HEK293 (cell line): ENCODE measurements around the gene LRP10.
A peak's percentile ranks its signal among the peaks of the same experiment; 100 is the strongest.

ENCODE experiments used
- GLI2 ChIP-seq: fragments of 450-650 bp; formaldehyde crosslinking; IDR thresholded peaks from 2 replicates; pipeline ENCODE4; 2017; ENCODE audit warnings: missing biosample characterization, missing genetic modification characterization, low read depth, borderline replicate concordance
- GLI4 ChIP-seq: fragments of 450-650 bp; formaldehyde crosslinking; IDR thresholded peaks from 2 replicates; pipeline ENCODE4 v1.5.1; 2016; ENCODE audit warnings: missing biosample characterization, missing genetic modification characterization
- KLF1 ChIP-seq: fragments of 450-650 bp; formaldehyde crosslinking; IDR thresholded peaks from 2 replicates; pipeline ENCODE4 v1.5.1; 2016; ENCODE audit warnings: missing biosample characterization, missing genetic modification characterization
- SCRT2 ChIP-seq: fragments of 450-650 bp; formaldehyde crosslinking; IDR thresholded peaks from 2 replicates; pipeline ENCODE4 v1.5.1; 2016; ENCODE audit warnings: missing biosample characterization, missing genetic modification characterization
- SETDB1 ChIP-seq: IDR thresholded peaks from one replicate; pipeline ENCODE4 v1.6.1; 2017; ENCODE audit warnings: mild to moderate bottlenecking, low read length, moderate library complexity, mixed read lengths; ENCODE audit not compliant: insufficient read length
- SP7 ChIP-seq: fragments of 450-650 bp; formaldehyde crosslinking; IDR thresholded peaks from 2 replicates; pipeline ENCODE4 v1.5.1; 2016; ENCODE audit warnings: missing biosample characterization, missing genetic modification characterization
- TCF7L2 ChIP-seq: IDR thresholded peaks from 2 replicates; pipeline ENCODE4 v1.6.1; 2011; ENCODE audit warnings: low read depth, mild to moderate bottlenecking, inconsistent platforms, low read length, moderate library complexity, borderline replicate concordance
- YY2 ChIP-seq: fragments of 450-650 bp; formaldehyde crosslinking; IDR thresholded peaks from 2 replicates; pipeline ENCODE4 v1.5.1; 2016; ENCODE audit warnings: missing biosample characterization, missing genetic modification characterization
- ZBTB8A ChIP-seq: fragments of 450-650 bp; formaldehyde crosslinking; IDR thresholded peaks from 2 replicates; pipeline ENCODE4 v1.5.1; 2016; ENCODE audit warnings: missing biosample characterization, missing genetic modification characterization
- ZEB2 ChIP-seq: fragments of 450-650 bp; formaldehyde crosslinking; IDR thresholded peaks from 2 replicates; pipeline ENCODE4 v1.5.1; 2016; ENCODE audit warnings: missing biosample characterization, missing genetic modification characterization
- ZFHX2 ChIP-seq: fragments of 450-650 bp; formaldehyde crosslinking; conservative IDR thresholded peaks from 2 replicates; pipeline ENCODE4 v1.5.1; 2016; ENCODE audit warnings: missing biosample characterization, missing genetic modification characterization
- ZIC2 ChIP-seq: fragments of 450-650 bp; formaldehyde crosslinking; IDR thresholded peaks from 2 replicates; pipeline ENCODE4 v1.5.1; 2016; ENCODE audit warnings: missing biosample characterization, missing genetic modification characterization
- ZNF112 ChIP-seq: fragments of 450-650 bp; formaldehyde crosslinking; IDR thresholded peaks from 2 replicates; pipeline ENCODE4 v1.5.0; 2017; ENCODE audit warnings: missing biosample characterization, missing genetic modification characterization
- ZNF133 ChIP-seq: fragments of 450-650 bp; formaldehyde crosslinking; IDR thresholded peaks from 2 replicates; pipeline ENCODE4 v1.5.1; 2016; ENCODE audit warnings: missing biosample characterization, missing genetic modification characterization
- ZNF146 ChIP-seq: fragments of 450-650 bp; formaldehyde crosslinking; IDR thresholded peaks from 2 replicates; pipeline ENCODE4 v1.5.1; 2016; ENCODE audit warnings: missing biosample characterization, missing genetic modification characterization
- ZNF202 ChIP-seq: fragments of 450-650 bp; formaldehyde crosslinking; IDR thresholded peaks from 2 replicates; pipeline ENCODE4 v1.5.1; 2016; ENCODE audit warnings: missing biosample characterization, missing genetic modification characterization, borderline replicate concordance
- ZNF394 ChIP-seq: fragments of 450-650 bp; formaldehyde crosslinking; IDR thresholded peaks from 2 replicates; pipeline ENCODE4 v1.5.1; 2016; ENCODE audit warnings: missing biosample characterization, missing genetic modification characterization, mild to moderate bottlenecking, moderate library complexity, borderline replicate concordance
- ZNF510 ChIP-seq: fragments of 450-650 bp; formaldehyde crosslinking; IDR thresholded peaks from 2 replicates; pipeline ENCODE4 v1.5.1; 2018; ENCODE audit warnings: mild to moderate bottlenecking, missing genetic modification characterization, missing biosample characterization; ENCODE audit not compliant: insufficient replicate concordance
- ZNF530 ChIP-seq: fragments of 450-650 bp; formaldehyde crosslinking; IDR thresholded peaks from 2 replicates; pipeline ENCODE4 v1.5.1; 2016; ENCODE audit warnings: low read depth, missing biosample characterization, missing genetic modification characterization
- ZNF548 ChIP-seq: fragments of 450-650 bp; formaldehyde crosslinking; IDR thresholded peaks from 2 replicates; pipeline ENCODE4 v1.5.1; 2016; ENCODE audit warnings: missing biosample characterization, missing genetic modification characterization
- ZNF560 ChIP-seq: fragments of 450-650 bp; formaldehyde crosslinking; IDR thresholded peaks from 2 replicates; pipeline ENCODE4 v1.5.1; 2017; ENCODE audit warnings: missing biosample characterization, missing genetic modification characterization, borderline replicate concordance
- ZNF596 ChIP-seq: fragments of 450-650 bp; IDR thresholded peaks from 2 replicates; pipeline ENCODE4 v1.5.0; 2018; ENCODE audit warnings: missing biosample characterization, mild to moderate bottlenecking, missing genetic modification characterization, moderate library complexity
- ZNF600 ChIP-seq: fragments of 450-650 bp; formaldehyde crosslinking; IDR thresholded peaks from 2 replicates; pipeline ENCODE4 v1.5.1; 2016; ENCODE audit warnings: missing biosample characterization, missing genetic modification characterization
- ZNF621 ChIP-seq: fragments of 450-650 bp; formaldehyde crosslinking; IDR thresholded peaks from 2 replicates; pipeline ENCODE4 v1.5.1; 2017; ENCODE audit warnings: missing biosample characterization, missing genetic modification characterization
- ZNF624 ChIP-seq: fragments of 450-650 bp; formaldehyde crosslinking; IDR thresholded peaks from 2 replicates; pipeline ENCODE4 v1.5.1; 2017; ENCODE audit warnings: missing biosample characterization, missing genetic modification characterization
- ZNF768 ChIP-seq: fragments of 450-650 bp; formaldehyde crosslinking; IDR thresholded peaks from 2 replicates; pipeline ENCODE4 v1.5.1; 2018; ENCODE audit warnings: missing biosample characterization, mild to moderate bottlenecking, missing genetic modification characterization
- TF ChIP-seq, protein P1 (sequence below): fragments of 450-650 bp; formaldehyde crosslinking; IDR thresholded peaks from 2 replicates; pipeline ENCODE4 v1.5.1; 2016; ENCODE audit warnings: missing biosample characterization, missing genetic modification characterization
- TF ChIP-seq, protein P2 (sequence below): fragments of 450-650 bp; formaldehyde crosslinking; IDR thresholded peaks from 2 replicates; pipeline ENCODE4 v1.5.1; 2016; ENCODE audit warnings: missing biosample characterization, missing genetic modification characterization
- TF ChIP-seq, protein P3 (sequence below): fragments of 450-650 bp; formaldehyde crosslinking; IDR thresholded peaks from 2 replicates; pipeline ENCODE4 v1.5.1; 2016; ENCODE audit warnings: missing biosample characterization, missing genetic modification characterization
- TF ChIP-seq, protein P4 (sequence below): fragments of 450-650 bp; formaldehyde crosslinking; IDR thresholded peaks from 2 replicates; pipeline ENCODE4 v1.5.1; 2016; ENCODE audit warnings: missing biosample characterization, missing genetic modification characterization
- TF ChIP-seq, protein P5 (sequence below): fragments of 450-650 bp; formaldehyde crosslinking; IDR thresholded peaks from 2 replicates; pipeline ENCODE4; 2016; ENCODE audit warnings: missing biosample characterization, missing genetic modification characterization
- TF ChIP-seq, protein P6 (sequence below): fragments of 450-650 bp; formaldehyde crosslinking; IDR thresholded peaks from 2 replicates; pipeline ENCODE4 v1.5.1; 2016; ENCODE audit warnings: missing biosample characterization, missing genetic modification characterization

LRP10 gene

DNA sequence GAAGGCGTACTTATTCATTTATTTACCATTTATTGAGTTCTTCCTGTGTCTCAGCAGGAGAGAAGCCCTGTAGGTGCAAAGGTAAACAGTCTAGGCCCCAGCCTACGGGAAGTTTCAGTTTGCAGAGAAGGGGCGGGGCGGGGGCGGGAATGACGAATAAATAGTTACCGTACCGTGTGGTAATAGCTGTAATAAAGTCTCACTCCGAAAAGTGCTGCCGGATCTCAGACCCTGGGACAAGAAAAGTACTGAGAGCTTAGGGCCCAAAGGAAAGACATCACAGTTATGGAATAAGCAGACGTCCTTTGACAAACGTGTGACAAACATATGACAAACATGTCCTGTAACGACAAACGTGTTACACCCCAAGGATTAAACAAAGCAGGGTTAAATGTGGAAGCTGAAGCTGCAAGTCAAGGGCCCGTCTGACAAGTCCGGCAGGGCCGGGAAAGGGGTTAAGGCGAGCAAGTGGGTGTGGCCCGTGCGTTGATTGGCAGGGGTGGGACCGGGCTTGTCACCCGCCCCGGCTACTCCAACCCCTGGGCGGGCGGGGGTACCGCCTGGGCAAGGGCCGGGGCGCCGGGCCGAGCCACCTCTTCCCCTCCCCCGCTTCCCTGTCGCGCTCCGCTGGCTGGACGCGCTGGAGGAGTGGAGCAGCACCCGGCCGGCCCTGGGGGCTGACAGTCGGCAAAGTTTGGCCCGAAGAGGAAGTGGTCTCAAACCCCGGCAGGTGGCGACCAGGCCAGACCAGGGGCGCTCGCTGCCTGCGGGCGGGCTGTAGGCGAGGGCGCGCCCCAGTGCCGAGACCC, at the start of gene LRP10 (continued):
- peak; percentile 80; the same call in 1 of the 2 replicates for TF ChIP-seq ZNF394 (tag by site-specific recombination)
- TF ChIP-seq ZFHX2 (tag by site-specific recombination), result peak; percentile 80
- no peak for TF ChIP-seq ZNF621 (tag by site-specific recombination)
- TF ChIP-seq ZIC2 (tag by site-specific recombination), result peak; percentile 57
- TF ChIP-seq KLF1, result peak; percentile 85
- no peak for TF ChIP-seq TCF7L2
- no peak for TF ChIP-seq ZNF202
- no peak for TF ChIP-seq ZNF133 (tag by site-specific recombination)
- TF ChIP-seq, protein P1, sequence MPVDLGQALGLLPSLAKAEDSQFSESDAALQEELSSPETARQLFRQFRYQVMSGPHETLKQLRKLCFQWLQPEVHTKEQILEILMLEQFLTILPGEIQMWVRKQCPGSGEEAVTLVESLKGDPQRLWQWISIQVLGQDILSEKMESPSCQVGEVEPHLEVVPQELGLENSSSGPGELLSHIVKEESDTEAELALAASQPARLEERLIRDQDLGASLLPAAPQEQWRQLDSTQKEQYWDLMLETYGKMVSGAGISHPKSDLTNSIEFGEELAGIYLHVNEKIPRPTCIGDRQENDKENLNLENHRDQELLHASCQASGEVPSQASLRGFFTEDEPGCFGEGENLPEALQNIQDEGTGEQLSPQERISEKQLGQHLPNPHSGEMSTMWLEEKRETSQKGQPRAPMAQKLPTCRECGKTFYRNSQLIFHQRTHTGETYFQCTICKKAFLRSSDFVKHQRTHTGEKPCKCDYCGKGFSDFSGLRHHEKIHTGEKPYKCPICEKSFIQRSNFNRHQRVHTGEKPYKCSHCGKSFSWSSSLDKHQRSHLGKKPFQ, result no peak
- no peak for TF ChIP-seq ZNF624 (tag by site-specific recombination)
- TF ChIP-seq ZNF596 (tag by site-specific recombination), result no peak
- peak; percentile 77 for TF ChIP-seq ZBTB8A (tag by site-specific recombination)
- TF ChIP-seq ZNF600 (tag by site-specific recombination), result peak; percentile 94
- TF ChIP-seq GLI2 (tag by site-specific recombination), result no peak
- no peak for TF ChIP-seq ZNF560 (tag by site-specific recombination)
- peak; percentile 70; the same call in 1 of the 2 replicates for TF ChIP-seq SP7 (tag by site-specific recombination)
- TF ChIP-seq, protein P2, sequence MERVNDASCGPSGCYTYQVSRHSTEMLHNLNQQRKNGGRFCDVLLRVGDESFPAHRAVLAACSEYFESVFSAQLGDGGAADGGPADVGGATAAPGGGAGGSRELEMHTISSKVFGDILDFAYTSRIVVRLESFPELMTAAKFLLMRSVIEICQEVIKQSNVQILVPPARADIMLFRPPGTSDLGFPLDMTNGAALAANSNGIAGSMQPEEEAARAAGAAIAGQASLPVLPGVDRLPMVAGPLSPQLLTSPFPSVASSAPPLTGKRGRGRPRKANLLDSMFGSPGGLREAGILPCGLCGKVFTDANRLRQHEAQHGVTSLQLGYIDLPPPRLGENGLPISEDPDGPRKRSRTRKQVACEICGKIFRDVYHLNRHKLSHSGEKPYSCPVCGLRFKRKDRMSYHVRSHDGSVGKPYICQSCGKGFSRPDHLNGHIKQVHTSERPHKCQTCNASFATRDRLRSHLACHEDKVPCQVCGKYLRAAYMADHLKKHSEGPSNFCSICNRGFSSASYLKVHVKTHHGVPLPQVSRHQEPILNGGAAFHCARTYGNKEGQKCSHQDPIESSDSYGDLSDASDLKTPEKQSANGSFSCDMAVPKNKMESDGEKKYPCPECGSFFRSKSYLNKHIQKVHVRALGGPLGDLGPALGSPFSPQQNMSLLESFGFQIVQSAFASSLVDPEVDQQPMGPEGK, result peak; percentile 94
- TF ChIP-seq ZNF530 (tag by site-specific recombination), result no peak
- no peak for TF ChIP-seq SCRT2 (tag by site-specific recombination)
- TF ChIP-seq, protein P3, sequence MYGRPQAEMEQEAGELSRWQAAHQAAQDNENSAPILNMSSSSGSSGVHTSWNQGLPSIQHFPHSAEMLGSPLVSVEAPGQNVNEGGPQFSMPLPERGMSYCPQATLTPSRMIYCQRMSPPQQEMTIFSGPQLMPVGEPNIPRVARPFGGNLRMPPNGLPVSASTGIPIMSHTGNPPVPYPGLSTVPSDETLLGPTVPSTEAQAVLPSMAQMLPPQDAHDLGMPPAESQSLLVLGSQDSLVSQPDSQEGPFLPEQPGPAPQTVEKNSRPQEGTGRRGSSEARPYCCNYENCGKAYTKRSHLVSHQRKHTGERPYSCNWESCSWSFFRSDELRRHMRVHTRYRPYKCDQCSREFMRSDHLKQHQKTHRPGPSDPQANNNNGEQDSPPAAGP (tag by site-specific recombination), result no peak; the same call in 1 of the 2 replicates
- no peak for TF ChIP-seq ZNF146 (tag by site-specific recombination)
- TF ChIP-seq, protein P4, sequence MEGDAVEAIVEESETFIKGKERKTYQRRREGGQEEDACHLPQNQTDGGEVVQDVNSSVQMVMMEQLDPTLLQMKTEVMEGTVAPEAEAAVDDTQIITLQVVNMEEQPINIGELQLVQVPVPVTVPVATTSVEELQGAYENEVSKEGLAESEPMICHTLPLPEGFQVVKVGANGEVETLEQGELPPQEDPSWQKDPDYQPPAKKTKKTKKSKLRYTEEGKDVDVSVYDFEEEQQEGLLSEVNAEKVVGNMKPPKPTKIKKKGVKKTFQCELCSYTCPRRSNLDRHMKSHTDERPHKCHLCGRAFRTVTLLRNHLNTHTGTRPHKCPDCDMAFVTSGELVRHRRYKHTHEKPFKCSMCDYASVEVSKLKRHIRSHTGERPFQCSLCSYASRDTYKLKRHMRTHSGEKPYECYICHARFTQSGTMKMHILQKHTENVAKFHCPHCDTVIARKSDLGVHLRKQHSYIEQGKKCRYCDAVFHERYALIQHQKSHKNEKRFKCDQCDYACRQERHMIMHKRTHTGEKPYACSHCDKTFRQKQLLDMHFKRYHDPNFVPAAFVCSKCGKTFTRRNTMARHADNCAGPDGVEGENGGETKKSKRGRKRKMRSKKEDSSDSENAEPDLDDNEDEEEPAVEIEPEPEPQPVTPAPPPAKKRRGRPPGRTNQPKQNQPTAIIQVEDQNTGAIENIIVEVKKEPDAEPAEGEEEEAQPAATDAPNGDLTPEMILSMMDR (tag by site-specific recombination), result peak; percentile 70
- TF ChIP-seq, protein P5, sequence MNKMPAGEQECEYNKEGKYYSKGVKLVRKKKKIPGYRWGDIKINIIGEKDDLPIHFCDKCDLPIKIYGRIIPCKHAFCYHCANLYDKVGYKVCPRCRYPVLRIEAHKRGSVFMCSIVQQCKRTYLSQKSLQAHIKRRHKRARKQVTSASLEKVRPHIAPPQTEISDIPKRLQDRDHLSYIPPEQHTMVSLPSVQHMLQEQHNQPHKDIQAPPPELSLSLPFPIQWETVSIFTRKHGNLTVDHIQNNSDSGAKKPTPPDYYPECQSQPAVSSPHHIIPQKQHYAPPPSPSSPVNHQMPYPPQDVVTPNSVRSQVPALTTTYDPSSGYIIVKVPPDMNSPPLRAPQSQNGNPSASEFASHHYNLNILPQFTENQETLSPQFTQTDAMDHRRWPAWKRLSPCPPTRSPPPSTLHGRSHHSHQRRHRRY (tag by site-specific recombination), result no peak
- TF ChIP-seq, protein P6, sequence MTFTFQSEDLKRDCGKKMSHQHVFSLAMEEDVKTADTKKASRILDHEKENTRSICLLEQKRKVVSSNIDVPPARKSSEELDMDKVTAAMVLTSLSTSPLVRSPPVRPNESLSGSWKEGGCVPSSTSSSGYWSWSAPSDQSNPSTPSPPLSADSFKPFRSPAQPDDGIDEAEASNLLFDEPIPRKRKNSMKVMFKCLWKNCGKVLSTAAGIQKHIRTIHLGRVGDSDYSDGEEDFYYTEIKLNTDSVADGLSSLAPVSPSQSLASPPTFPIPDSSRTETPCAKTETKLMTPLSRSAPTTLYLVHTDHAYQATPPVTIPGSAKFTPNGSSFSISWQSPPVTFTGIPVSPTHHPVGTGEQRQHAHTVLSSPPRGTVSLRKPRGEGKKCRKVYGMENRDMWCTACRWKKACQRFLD, result 0 out of 2 replicates have a peak, but pooled peaks have one; percentile 36
- TF ChIP-seq YY2 (tag by site-specific recombination), result no peak
- no peak for TF ChIP-seq GLI4 (tag by site-specific recombination)
- no peak for TF ChIP-seq ZNF112 (tag by site-specific recombination)
- no peak for TF ChIP-seq ZNF510 (tag by site-specific recombination)
- TF ChIP-seq ZNF768 (tag by site-specific recombination), result no peak
- TF ChIP-seq SETDB1, result no peak
- TF ChIP-seq ZNF548 (tag by site-specific recombination), result no peak
- TF ChIP-seq ZEB2 (tag by site-specific recombination), result no peak; the same call in none of the 2 replicates
